GM21367 (cell line): ENCODE measurements around the gene CBY3.
"Not testable (repeated sequence)": the region's sequence is repeated elsewhere in the genome, so short reads cannot be mapped to it uniquely, and the experiment has no call there.

Source experiments
- ATAC-seq: cut with Tn5 transposase; IDR thresholded peaks from one replicate; pipeline ENCODE4 v1.9.1; 2021; ENCODE audit not compliant: unreplicated experiment

Gene CBY3

GRCh38 chr5:179678223-179679013 is 2.4 kb downstream of the CBY3 start:
- peak; percentile 83 for ATAC-seq

- no peak for ATAC-seq
These were observed 12.4 kb downstream of the CBY3 start for GRCh38 chr5:179668391-179668790.

GRCh38 chr5:179661647-179662046 is 19.2 kb downstream of the CBY3 start:
- ATAC-seq: not testable (repeated sequence)

DNA sequence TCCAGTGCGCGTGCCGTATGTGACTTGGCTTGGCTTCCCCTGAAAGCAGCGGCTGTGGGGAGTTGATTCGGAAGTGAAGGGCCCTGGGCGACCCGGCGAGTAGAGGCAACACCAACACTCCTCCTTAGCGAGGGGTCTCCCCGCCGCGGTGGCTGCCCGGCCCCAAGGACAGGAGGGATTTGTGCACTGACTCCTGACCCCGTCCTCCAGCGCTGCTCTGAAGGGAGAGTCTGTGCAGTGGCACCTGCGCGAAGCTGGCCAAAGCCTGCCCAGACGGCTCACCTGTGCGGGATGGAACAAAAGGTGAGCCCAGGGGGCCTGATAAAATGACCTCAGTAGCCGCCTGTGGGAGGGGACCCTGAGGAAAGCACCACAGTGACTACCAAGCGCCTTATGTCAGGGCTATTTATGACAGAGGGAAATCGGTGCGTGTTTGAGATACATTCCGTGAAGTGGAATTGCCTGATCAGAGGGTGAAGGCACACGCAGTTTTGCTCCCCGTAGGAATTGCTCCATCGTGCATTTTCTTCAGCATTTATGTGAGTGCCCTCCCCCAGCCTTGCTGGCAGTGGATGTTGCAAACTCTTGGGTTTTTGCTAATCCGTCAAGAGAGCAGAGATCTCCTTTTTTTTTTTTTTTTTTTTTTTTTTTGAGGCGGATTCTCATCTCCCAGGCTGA is 22.5 kb downstream of the CBY3 start:
- peak; percentile 43 for ATAC-seq

GRCh38 chr5:179657302-179658178 is 23.3 kb downstream of the CBY3 start:
- ATAC-seq: peak; percentile 78

- ATAC-seq: not testable (repeated sequence)
These were observed 27.7 kb downstream of the CBY3 start for GRCh38 chr5:179653135-179653534.

DNA sequence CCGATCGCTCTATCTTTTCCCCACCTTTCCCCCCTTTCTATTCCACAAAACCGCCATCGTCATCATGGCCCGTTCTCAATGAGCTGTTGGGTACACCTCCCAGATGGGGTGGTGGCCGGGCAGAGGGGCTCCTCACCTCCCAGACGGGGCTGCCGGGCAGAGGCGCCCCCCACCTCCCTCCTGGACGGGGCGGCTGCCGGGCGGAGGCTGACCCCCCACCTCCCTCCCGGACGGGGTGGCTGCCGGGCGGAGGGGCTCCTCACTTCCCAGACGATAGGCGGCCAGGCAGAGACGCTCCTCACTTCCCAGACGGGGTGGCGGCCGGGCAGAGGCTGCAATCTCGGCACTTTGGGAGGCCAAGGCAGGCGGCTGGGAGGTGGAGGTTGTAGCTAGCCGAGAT is 30.6 kb downstream of the CBY3 start:
- ATAC-seq: not testable (repeated sequence)

DNA sequence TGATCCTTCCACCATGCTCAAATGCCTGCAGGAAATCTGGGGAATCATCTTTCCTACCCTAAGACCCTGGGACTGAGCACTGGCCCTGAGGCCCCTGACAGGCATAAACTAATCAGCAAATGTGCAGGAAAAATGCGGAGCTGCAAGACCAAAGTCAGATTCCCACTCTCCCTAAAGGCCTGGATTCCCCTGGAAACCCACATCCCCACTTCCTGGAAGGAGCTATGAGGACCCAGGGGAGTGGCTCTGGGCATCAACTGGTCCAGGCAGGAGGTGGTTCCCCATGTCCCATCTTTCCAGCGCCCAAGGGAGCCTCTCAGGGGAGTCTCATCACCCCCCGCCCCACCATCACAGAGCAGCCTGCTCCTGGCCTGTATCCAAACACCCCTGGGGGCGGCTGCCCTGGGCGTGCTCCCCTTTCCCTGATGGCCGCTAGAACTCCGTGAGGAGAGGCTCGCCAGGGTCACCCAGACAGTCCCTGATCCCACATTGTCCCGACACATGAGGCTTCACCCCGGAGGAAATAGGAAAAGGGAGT is 31.6 kb downstream of the CBY3 start:
- ATAC-seq: not testable (repeated sequence)

DNA sequence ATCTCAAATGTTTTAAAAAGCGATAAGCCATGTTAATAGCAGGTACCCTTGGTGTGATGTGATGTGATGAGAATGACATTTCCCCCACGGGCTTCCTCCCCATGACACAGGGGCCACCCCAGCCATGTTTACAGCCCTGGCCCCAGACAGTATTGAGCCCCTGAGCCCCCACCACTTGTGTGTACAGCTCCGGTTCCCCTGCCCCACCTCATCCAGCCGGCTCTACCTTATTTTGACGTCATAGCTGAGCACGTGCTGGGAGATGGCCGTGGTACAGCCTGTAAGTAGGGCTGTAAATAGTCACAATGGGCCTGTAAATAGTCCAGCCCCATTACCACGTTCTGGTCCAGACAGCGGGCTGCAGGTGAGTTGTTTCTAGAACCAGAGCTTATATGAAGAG is 32.4 kb downstream of the CBY3 start:
- no peak for ATAC-seq

DNA sequence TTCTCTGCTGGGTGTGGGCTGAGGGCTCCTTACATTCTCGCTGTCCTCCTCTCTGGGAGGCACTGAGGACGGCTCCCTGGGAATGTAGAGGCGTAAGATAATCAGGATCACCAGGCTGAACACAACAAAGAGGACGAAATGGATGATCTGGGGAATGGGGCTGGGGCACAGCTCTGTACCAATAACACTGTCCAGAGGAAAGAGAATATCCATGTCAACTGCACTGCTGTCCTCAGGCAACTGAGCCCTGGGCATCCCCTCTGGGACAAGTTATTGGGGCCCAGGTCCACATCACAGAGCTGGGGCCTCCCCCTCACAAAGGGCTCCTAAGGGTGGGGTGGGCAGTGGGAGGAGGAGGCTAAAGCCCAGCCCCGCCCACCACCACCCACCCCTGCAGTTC is 36.1 kb downstream of the CBY3 start:
- not testable (repeated sequence) for ATAC-seq

DNA sequence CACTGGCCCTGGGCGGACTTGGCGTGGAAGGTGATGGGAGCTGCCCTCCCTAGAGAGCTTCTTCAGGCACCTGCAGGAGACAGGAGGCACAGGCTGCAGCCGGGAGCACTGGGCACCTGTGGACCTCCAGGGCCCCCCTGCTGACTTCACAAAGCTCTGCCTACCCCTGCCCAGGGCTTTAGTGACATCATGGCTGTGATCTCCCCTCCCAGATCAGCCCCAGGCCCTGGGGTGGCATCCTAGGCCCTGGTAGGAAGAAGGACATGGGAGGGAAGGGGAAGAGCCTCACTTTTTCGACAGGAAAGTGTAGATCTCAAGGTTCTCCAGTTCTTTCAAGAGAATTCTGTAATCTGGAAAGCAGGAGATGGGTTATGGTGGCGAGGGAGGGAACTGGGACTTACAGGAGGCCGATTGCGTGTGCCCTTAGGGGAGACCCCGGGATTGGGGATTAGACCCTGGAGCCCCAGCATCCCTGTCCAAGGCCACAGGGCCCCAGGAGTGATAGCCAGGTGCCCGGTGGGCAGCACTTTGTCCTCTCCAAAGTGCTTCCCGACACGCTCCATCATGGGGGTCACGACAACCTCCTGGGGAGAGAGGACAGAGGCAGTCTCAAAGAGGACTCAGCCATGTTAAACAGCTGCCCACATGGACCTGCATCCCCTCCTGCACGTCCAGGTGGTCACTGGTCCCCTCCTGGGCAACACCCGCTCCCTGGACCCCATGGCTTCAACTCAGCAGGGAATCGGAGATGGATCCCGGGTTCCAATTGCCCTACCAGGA is 37.5 kb downstream of the CBY3 start:
- not testable (repeated sequence) for ATAC-seq

DNA sequence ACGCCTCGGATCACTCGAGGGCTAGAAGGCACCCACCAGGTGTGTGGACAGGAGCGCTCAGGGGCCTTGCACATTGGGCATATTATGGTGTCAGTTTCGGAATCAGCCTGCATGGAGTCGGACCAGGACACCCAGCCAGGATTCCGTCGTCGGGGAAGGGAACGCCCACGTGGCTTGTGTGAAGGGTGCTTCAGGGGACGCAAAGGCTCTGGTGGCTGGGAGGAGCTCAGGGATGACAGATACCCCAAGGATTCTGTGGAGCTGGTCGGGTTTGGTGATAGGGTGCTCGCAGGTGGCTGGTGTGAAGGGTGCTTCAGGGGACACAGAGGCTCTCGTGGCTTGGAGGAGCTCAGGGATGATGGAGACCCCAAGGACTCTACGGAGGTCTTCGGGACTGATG is 38.2 kb downstream of the CBY3 start:
- ATAC-seq: not testable (repeated sequence)

DNA sequence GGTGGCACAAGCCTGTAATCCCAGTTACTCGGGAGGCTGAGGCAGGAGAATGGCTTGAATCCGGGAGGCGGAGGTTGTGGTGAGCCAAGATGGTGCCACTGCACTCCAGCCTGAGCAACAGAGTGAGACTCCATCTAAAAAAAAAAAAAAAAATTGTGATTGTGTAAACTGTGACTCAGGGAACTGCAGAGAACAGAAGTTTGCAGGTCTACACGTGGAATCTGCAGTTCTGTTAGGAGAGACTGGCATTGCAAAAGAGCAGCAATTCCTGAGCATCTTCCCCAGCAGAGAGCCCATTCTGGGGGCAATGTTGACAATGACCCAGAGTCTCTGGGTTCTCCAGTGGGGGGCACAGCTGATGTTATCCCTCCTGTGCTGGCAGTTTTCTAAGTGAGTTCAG is 39.1 kb downstream of the CBY3 start:
- ATAC-seq: not testable (repeated sequence)

DNA sequence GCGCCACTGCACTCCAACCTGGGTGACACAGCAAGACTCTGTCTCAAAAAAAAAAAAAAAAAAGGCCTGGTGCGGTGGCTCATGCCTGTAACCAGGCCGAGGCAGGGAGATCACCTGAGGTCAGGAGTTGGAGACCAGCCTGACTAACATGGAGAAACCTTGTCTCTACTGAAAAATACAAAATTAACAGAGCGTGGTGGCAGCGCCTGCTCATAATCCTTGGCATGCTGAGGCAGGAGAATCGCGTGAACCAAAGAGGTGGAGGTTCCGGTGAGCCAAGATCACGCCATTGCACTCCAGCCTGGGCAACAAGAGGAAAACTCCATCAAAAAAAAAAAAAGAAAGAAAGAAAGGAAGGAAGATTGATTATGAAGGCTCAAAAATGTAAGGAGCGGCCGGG is 41.5 kb downstream of the CBY3 start:
- not testable (repeated sequence) for ATAC-seq

DNA sequence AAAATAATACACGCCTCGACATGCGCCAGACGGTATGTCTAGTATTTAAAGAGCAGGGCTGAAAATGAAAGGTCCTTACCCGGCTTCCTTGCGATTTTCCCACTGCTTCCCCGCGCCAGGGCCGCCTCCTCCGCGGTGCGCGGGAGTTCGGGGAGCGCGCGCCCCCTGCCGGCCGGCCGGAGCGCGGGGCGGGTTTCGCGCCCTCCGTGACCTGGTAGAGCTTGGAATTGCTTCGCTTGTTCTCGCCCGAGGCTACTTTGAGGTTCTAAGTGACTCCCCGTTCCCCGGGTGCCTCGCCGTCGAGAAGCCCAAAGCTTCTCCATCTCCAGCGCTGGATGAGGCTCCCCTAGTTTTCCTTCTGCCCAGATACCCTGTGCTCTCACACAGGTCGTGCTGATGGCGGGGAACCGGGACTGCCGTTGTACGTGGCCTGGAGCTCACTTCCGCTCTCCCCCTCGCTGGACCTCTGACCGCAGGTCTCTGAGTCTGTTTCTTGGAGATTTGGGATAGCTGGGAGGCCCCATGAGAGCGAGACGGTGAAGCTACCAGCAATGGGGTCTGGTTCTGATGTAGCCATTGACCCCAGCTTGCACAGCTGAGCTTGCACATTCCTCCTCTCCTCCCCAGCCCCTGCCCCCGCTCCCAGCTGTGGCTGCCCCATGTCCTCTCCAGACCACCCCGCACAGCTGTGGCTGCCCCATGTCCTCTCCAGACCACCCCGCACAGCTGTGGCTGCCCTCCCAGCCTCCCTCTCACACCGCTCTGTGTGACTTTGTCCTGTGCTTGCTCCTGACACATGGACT is 46.3 kb downstream of the CBY3 start:
- peak; percentile 82 for ATAC-seq

- peak; percentile 52 for ATAC-seq
These were observed 47.1 kb downstream of the CBY3 start for GRCh38 chr5:179633501-179634369.
